Neural cell (in vitro differentiated cells): ENCODE measurements around the gene MGST3. TPM values are rescaled to one million over a fixed set of nuclear protein-coding genes. Genes with fewer than 3 reads are reported as not detected.
"Not testable (repeated sequence)": the region's sequence is repeated elsewhere in the genome, so short reads cannot be mapped to it uniquely, and the experiment has no call there.

Source experiments
- H2AFZ ChIP-seq: fragments of 200-600, 300-800 bp; sonication (generic), shearing (Covaris generic); 2 replicates; pipeline ENCODE4 v1.6.0; 2014; ENCODE audit warnings: low read depth, mild to moderate bottlenecking, antibody characterized with exemption, low read length, moderate library complexity
- H3F3A ChIP-seq: fragments of 200-600 bp; shearing (Covaris generic); 2 replicates; pipeline ENCODE4 v1.6.1; 2016; ENCODE audit warnings: mild to moderate bottlenecking, moderate library complexity, mixed read lengths, antibody characterized with exemption, low read length; ENCODE audit not compliant: insufficient read depth, poor library complexity, severe bottlenecking
- H3K27ac ChIP-seq: fragments of 200-600, 300-800 bp; sonication (generic), shearing (Covaris generic); 2 replicates; pipeline ENCODE4 v1.5.1; 2014; ENCODE audit warnings: mild to moderate bottlenecking, low read length, moderate library complexity
- H3K27me3 ChIP-seq: fragments of 300-800, 200-600 bp; sonication (generic), shearing (Covaris generic); 2 replicates; pipeline ENCODE4 v1.6.0; 2014; ENCODE audit warnings: mild to moderate bottlenecking, low read depth, low read length, moderate library complexity; ENCODE audit not compliant: insufficient read depth
- H3K36me3 ChIP-seq: fragments of 300-800, 200-600 bp; sonication (generic), shearing (Covaris generic); 2 replicates; pipeline ENCODE4 v1.5.1; 2014; ENCODE audit warnings: mild to moderate bottlenecking, antibody characterized with exemption, low read length, moderate library complexity; ENCODE audit not compliant: insufficient read depth
- H3K4me2 ChIP-seq: fragments of 300-800, 200-600 bp; sonication (generic), shearing (Covaris generic); 2 replicates; pipeline ENCODE4 v1.6.0; 2014; ENCODE audit warnings: mild to moderate bottlenecking, low read length
- H3K4me3 ChIP-seq: fragments of 300-800, 200-600 bp; sonication (generic), shearing (Covaris generic); 2 replicates; pipeline ENCODE4 v1.5.1; 2014; ENCODE audit warnings: mild to moderate bottlenecking, low read length, moderate library complexity
- H3K79me2 ChIP-seq: fragments of 200-600 bp; shearing (Covaris generic); replicated peaks from 2 replicates; pipeline ENCODE4 v1.6.0; 2014; ENCODE audit warnings: mild to moderate bottlenecking, low read length, moderate library complexity; ENCODE audit not compliant: insufficient read depth
- H3K9ac ChIP-seq: fragments of 300-800, 200-600 bp; sonication (generic), shearing (Covaris generic); 2 replicates; pipeline ENCODE4 v1.6.1; 2016; ENCODE audit warnings: mild to moderate bottlenecking, low read length, mixed read lengths
- H3K9me2 ChIP-seq: fragments of 200-600 bp; shearing (Covaris generic); 2 replicates; pipeline ENCODE4 v1.6.1; 2016; ENCODE audit warnings: mild to moderate bottlenecking, low read length, mixed read lengths; ENCODE audit not compliant: insufficient read depth
- H3K9me3 ChIP-seq: fragments of 200-600, 300-800 bp; sonication (generic), shearing (Covaris generic); 2 replicates; pipeline ENCODE4 v1.6.1; 2016; ENCODE audit warnings: mild to moderate bottlenecking, mixed run types, low read length, moderate library complexity, mixed read lengths
- H4K20me1 ChIP-seq: fragments of 200-600 bp; shearing (Covaris generic); 2 replicates; pipeline ENCODE4 v1.6.1; 2016; ENCODE audit warnings: mild to moderate bottlenecking, mixed run types; ENCODE audit not compliant: insufficient read depth
- CTCF ChIP-seq: fragments of 450-650 bp; IDR thresholded peaks from 2 replicates; pipeline ENCODE4 v1.5.1; 2014; ENCODE audit warnings: antibody characterized with exemption, mild to moderate bottlenecking, moderate library complexity; ENCODE audit not compliant: poor library complexity, severe bottlenecking
- EP300 ChIP-seq: fragments of 450-650 bp; conservative IDR thresholded peaks from 2 replicates; pipeline ENCODE4 v1.6.1; 2014; ENCODE audit warnings: antibody characterized with exemption, mild to moderate bottlenecking, moderate library complexity; ENCODE audit not compliant: poor library complexity, severe bottlenecking
- MXI1 ChIP-seq: fragments of 450-650 bp; conservative IDR thresholded peaks from 2 replicates; pipeline ENCODE4 v1.6.1; 2014; ENCODE audit warnings: antibody characterized with exemption, mild to moderate bottlenecking; ENCODE audit not compliant: poor library complexity, severe bottlenecking
- POLR2AphosphoS5 ChIP-seq: IDR thresholded peaks from 2 replicates; pipeline ENCODE4 v1.6.1; 2012
- RAD21 ChIP-seq: fragments of 450-650 bp; conservative IDR thresholded peaks from 2 replicates; pipeline ENCODE4 v1.6.1; 2014; ENCODE audit warnings: antibody characterized with exemption, mild to moderate bottlenecking, moderate library complexity
- REST ChIP-seq: IDR thresholded peaks from 2 replicates; pipeline ENCODE4 v1.6.1; 2012; ENCODE audit warnings: borderline replicate concordance
- SMC3 ChIP-seq: fragments of 450-650 bp; conservative IDR thresholded peaks from 2 replicates; pipeline ENCODE4 v1.6.1; 2014; ENCODE audit warnings: antibody characterized with exemption, mild to moderate bottlenecking, moderate library complexity; ENCODE audit not compliant: poor library complexity
- TAF1 ChIP-seq: IDR thresholded peaks from 2 replicates; pipeline ENCODE4 v1.6.1; 2012; ENCODE audit warnings: low read depth
- polyA plus RNA-seq: library from polyadenylated mRNA; depleted of rRNA; stranded (reverse); fragments of >200 nt; gene quantifications from 2 replicates; pipeline ENCODE4 v1.2.3, GENCODE V29; 2014

The MGST3 gene
- polyA plus RNA-seq, 1 donor from 2014 or later, result 219 TPM

- H3K36me3 ChIP-seq, result no peaks in the 10 kb centered on the region
- TF ChIP-seq MXI1, result no peak
- no peak overlapping the region for H3K9ac ChIP-seq
- no peaks in the 10 kb centered on the region for H3K9me3 ChIP-seq
- H3K27me3 ChIP-seq, result no peaks in the 10 kb centered on the region
- no peaks in the 10 kb centered on the region for H4K20me1 ChIP-seq
- H3K79me2 ChIP-seq, result no peaks in the 10 kb centered on the region
- no peak overlapping the region for H2AFZ ChIP-seq
- no peak overlapping the region for H3K27ac ChIP-seq
- no peaks in the 10 kb centered on the region for H3K9me2 ChIP-seq
- no peak overlapping the region for H3K4me2 ChIP-seq
- H3K4me3 ChIP-seq, result no peak overlapping the region
- no peaks in the 10 kb centered on the region for H3F3A ChIP-seq
Observed at GRCh38 chr1:165605246-165605645, 25.8 kb upstream of the MGST3 start.

- H3K9me3 ChIP-seq, H3K27me3 ChIP-seq, H3K27ac ChIP-seq, H3K9ac ChIP-seq, H2AFZ ChIP-seq, H3K36me3 ChIP-seq, H3F3A ChIP-seq, H3K79me2 ChIP-seq, H3K4me3 ChIP-seq, H3K4me2 ChIP-seq, H4K20me1 ChIP-seq, H3K9me2 ChIP-seq: not testable (repeated sequence)
Observed at GRCh38 chr1:165606676-165607075, 24.4 kb upstream of the MGST3 start.

GRCh38 chr1:165610866-165611265 is 20.2 kb upstream of the MGST3 start:
- Histone ChIP-seq H3F3A (no peaks in the 10 kb centered on the region), H3K9me2 (no peaks in the 10 kb centered on the region), H3K4me3 (no peak overlapping the region), H4K20me1 (no peaks in the 10 kb centered on the region), H3K4me2 (no peak overlapping the region), H3K27ac (no peak overlapping the region), H3K9ac (no peak overlapping the region), H3K9me3 (no peaks in the 10 kb centered on the region), H3K36me3 (no peaks in the 10 kb centered on the region), H3K79me2 (no peaks in the 10 kb centered on the region), H2AFZ (no peak overlapping the region), H3K27me3 (no peaks in the 10 kb centered on the region)
- TF ChIP-seq EP300 (no peak), MXI1 (no peak), SMC3 (no peak), TAF1 (no peak), CTCF (no peak), POLR2AphosphoS5 (no peak), REST (no peak), RAD21 (no peak)
